Measurements from ENCODE around the gene MSL1. TPM values are rescaled to one million over a fixed set of nuclear protein-coding genes. Genes with fewer than 3 reads are reported as not detected.

MSL1 gene
- total and polyA plus RNA-seq, 9 of the 15 experiments (the other 6 are each of a cell fraction or from before 2014, with no cell fraction given) = 13.8 to 120 (median 61.9) TPM

DNA sequence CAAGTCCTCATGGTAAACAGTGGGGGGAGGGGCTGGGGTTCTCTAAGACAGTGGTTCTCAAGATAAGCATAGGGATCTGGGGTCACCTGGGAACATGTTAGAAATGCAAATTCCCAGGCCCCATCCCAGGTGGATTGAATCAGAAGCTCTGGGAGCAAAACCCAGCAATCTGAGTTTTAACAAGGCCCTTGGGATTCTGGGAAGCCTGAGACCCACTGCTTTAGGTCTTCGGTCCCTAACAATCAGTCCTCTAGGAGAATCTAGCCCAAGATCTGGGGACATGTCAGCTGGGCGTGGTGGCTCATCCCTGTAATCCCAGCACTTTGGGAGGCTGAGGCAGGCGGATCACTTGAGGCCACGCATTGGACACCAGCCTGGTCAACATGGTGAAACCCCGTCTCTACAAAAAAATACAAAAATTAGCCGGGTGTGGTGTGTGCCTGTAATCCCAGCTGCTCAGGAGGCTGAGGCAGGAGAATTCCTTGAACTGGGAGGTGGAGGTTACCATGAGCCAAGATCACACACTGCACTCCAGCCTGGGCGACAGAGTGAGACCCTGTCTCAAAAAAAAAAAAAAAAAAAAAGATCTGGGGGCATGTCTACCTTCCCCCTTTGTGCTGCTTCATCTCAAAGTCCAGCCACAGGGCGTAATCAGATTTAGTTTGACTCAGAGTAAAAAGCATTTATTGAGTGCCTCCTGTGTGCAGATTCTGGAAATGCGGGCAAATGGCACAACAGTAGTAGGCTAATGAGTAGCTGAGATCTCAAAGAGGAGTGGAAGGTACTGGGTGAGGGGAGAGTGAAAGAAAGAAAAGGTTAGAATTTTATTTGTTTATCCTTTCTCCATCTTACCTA lies 12.6 kb upstream of the MSL1 start (continued):
- peak in 1 of 2 experiments; percentile 49; a peak in 2 of 4 replicates for TF ChIP-seq RAD21 (CRISPR knock-in tag; conservative IDR thresholded peaks at IDR 0.05 in 1 of 2, IDR thresholded peaks at IDR 0.05 in 1 of 2)
- peak; percentile 28; the same call in 1 of the 2 replicates for TF ChIP-seq PTRF (tag; IDR thresholded peaks at IDR 0.05)
- no peak for TF ChIP-seq HSF4 (CRISPR knock-in tag; IDR thresholded peaks at IDR 0.05; ENCODE audit: borderline replicate concordance)
- TF ChIP-seq ZC3H8 (IDR thresholded peaks at IDR 0.05) = no peak
- TF ChIP-seq, protein P1, sequence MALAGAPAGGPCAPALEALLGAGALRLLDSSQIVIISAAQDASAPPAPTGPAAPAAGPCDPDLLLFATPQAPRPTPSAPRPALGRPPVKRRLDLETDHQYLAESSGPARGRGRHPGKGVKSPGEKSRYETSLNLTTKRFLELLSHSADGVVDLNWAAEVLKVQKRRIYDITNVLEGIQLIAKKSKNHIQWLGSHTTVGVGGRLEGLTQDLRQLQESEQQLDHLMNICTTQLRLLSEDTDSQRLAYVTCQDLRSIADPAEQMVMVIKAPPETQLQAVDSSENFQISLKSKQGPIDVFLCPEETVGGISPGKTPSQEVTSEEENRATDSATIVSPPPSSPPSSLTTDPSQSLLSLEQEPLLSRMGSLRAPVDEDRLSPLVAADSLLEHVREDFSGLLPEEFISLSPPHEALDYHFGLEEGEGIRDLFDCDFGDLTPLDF (CRISPR knock-in tag; IDR thresholded peaks at IDR 0.05) = no peak
- TF ChIP-seq PCBP2 (IDR thresholded peaks at IDR 0.05; ENCODE audit: low read depth, low read length, poor library complexity, severe bottlenecking) = no peak
- TF ChIP-seq, protein P2, sequence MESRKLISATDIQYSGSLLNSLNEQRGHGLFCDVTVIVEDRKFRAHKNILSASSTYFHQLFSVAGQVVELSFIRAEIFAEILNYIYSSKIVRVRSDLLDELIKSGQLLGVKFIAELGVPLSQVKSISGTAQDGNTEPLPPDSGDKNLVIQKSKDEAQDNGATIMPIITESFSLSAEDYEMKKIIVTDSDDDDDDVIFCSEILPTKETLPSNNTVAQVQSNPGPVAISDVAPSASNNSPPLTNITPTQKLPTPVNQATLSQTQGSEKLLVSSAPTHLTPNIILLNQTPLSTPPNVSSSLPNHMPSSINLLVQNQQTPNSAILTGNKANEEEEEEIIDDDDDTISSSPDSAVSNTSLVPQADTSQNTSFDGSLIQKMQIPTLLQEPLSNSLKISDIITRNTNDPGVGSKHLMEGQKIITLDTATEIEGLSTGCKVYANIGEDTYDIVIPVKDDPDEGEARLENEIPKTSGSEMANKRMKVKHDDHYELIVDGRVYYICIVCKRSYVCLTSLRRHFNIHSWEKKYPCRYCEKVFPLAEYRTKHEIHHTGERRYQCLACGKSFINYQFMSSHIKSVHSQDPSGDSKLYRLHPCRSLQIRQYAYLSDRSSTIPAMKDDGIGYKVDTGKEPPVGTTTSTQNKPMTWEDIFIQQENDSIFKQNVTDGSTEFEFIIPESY (CRISPR knock-in tag; IDR thresholded peaks at IDR 0.05) = no peak
- TF ChIP-seq MIER1 (IDR thresholded peaks at IDR 0.05; ENCODE audit: low read depth) = no peak
- no peak for TF ChIP-seq JUND (IDR thresholded peaks at IDR 0.05; ENCODE audit: borderline replicate concordance, low read depth, low read length)
- TF ChIP-seq JUND (tag; IDR thresholded peaks at IDR 0.05; ENCODE audit: borderline replicate concordance, low read depth, low read length) = no peak
- no peak for TF ChIP-seq PHF20 (IDR thresholded peaks at IDR 0.05; ENCODE audit: partially characterized antibody)
- peak; percentile 90 for TF ChIP-seq ZKSCAN8 (CRISPR knock-in tag; IDR thresholded peaks at IDR 0.05)
- no peak for TF ChIP-seq ZNF197 (CRISPR knock-in tag; IDR thresholded peaks at IDR 0.05; ENCODE audit: low read depth)
- no peak for TF ChIP-seq ZC3H4 (CRISPR knock-in tag; IDR thresholded peaks at IDR 0.05; ENCODE audit: borderline replicate concordance)
- no peak for TF ChIP-seq ZNF398 (CRISPR knock-in tag; IDR thresholded peaks at IDR 0.05)
- peak; percentile 40 to 48 (median 46); a peak in 5 of 6 replicates for TF ChIP-seq CTCF (IDR thresholded peaks at IDR 0.05 in 2 of 3, conservative IDR thresholded peaks at IDR 0.05 in 1 of 3; ENCODE audit: insufficient read depth in 2 of 3, low read depth in 1 of 3, low read length in 3 of 3)
- TF ChIP-seq MCM7 (IDR thresholded peaks at IDR 0.05) = no peak
- TF ChIP-seq, protein P3, sequence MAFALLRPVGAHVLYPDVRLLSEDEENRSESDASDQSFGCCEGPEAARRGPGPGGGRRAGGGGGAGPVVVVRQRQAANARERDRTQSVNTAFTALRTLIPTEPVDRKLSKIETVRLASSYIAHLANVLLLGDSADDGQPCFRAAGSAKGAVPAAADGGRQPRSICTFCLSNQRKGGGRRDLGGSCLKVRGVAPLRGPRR (CRISPR knock-in tag; IDR thresholded peaks at IDR 0.05) = no peak
- no peak for TF ChIP-seq CREB1 (IDR thresholded peaks at IDR 0.05)
- no peak for TF ChIP-seq CREB1 (CRISPR knock-in tag; IDR thresholded peaks at IDR 0.05)
